T-helper 17 cell (primary cell): ENCODE data around the gene TARBP1. TPM values are rescaled to one million over a fixed set of nuclear protein-coding genes. Genes with fewer than 3 reads are reported as not detected.
A peak's percentile ranks its signal among the peaks of the same experiment; 100 is the strongest.

ENCODE experiments used
- ATAC-seq: fragments of 150-1000 bp; cut with Tn5 transposase; 2 replicates; pipeline ENCODE4 v1.10.0; 2021; ENCODE audit warnings: mild to moderate bottlenecking, moderate library complexity
- DNase-seq, 3 donors: peaks; one replicate each; pipeline versions ENCODE4 v3.0.0 to v3.0.0-alpha.2; 2020 to 2021
- H3K9me3 ChIP-seq: one replicate; pipeline ENCODE4 v1.7.0; 2013; ENCODE audit warnings: low read length, mild to moderate bottlenecking; ENCODE audit not compliant: control insufficient read depth, poor library complexity, severe bottlenecking
- H3K27ac Mint-ChIP-seq: one replicate; pipeline ENCODE4 v1.8.0; 2022; ENCODE audit warnings: mild to moderate bottlenecking, moderate library complexity, mixed read lengths
- H3K27me3 Mint-ChIP-seq: one replicate; pipeline ENCODE4 v1.8.0; 2022; ENCODE audit warnings: mixed read lengths
- H3K36me3 Mint-ChIP-seq: one replicate; pipeline ENCODE4 v1.8.0; 2022; ENCODE audit warnings: low read depth, mixed read lengths
- H3K4me1 Mint-ChIP-seq: one replicate; pipeline ENCODE4 v1.8.0; 2022; ENCODE audit warnings: mild to moderate bottlenecking, mixed read lengths
- H3K4me3 Mint-ChIP-seq: one replicate; pipeline ENCODE4 v1.8.0; 2022; ENCODE audit warnings: mild to moderate bottlenecking, moderate library complexity, mixed read lengths
- total RNA-seq, 4 donors: library from RNA in 2 of 4; stranded (reverse) in 2 of 4; gene quantifications; one replicate each; pipeline ENCODE4 v1.2.3 and lab custom pipeline; 2022 to 2026

TARBP1 gene
- total RNA-seq, 2 donors from 2014 or later: 31.7 to 33.8 TPM

- ATAC-seq (peak; percentile 59), DNase-seq (no peak)
- Mint-ChIP-seq H3K4me3 (peak overlapping the region; percentile 12), H3K27me3 (peaks cover 23% of the 10 kb centered on the region), H3K4me1 (peaks cover 8% of the 10 kb centered on the region), H3K36me3 (peaks cover 4% of the 10 kb centered on the region), H3K27ac (no peak overlapping the region)
- H3K9me3 ChIP-seq: no peaks in the 10 kb centered on the region
These were observed 8.2 kb upstream of the TARBP1 start for GRCh38 chr1:234486858-234487840.

GRCh38 chr1:234484991-234485739, 6.2 kb upstream of the TARBP1 start:
- H3K4me1 Mint-ChIP-seq: peaks cover 8% of the 10 kb centered on the region
- H3K4me3 Mint-ChIP-seq: no peak overlapping the region
- H3K27me3 Mint-ChIP-seq: peaks cover 28% of the 10 kb centered on the region
- ATAC-seq: no peak
- no peak for DNase-seq
- no peaks in the 10 kb centered on the region for H3K9me3 ChIP-seq
- peaks cover 4% of the 10 kb centered on the region for H3K36me3 Mint-ChIP-seq
- H3K27ac Mint-ChIP-seq: no peak overlapping the region

- DNase-seq (no peak), ATAC-seq (no peak)
- H3K9me3 ChIP-seq: no peaks in the 10 kb centered on the region
- Mint-ChIP-seq H3K4me1 (peaks cover 11% of the 10 kb centered on the region), H3K27me3 (peaks cover 28% of the 10 kb centered on the region), H3K4me3 (no peak overlapping the region), H3K27ac (peak overlapping the region; percentile 37), H3K36me3 (peaks cover 4% of the 10 kb centered on the region)
These were observed 5.2 kb upstream of the TARBP1 start for GRCh38 chr1:234484218-234484617.

GRCh38 chr1:234481771-234482170, 2.8 kb upstream of the TARBP1 start:
- Mint-ChIP-seq H3K36me3 (peaks cover 4% of the 10 kb centered on the region), H3K4me3 (no peak overlapping the region), H3K4me1 (peaks cover 8% of the 10 kb centered on the region), H3K27ac (no peak overlapping the region), H3K27me3 (peaks cover 28% of the 10 kb centered on the region)
- DNase-seq: no peak
- no peak for ATAC-seq
- H3K9me3 ChIP-seq: no peaks in the 10 kb centered on the region

GRCh38 chr1:234479866-234480265, 887 bp upstream of the TARBP1 start:
- peaks cover 15% of the 10 kb centered on the region for H3K4me1 Mint-ChIP-seq

GRCh38 chr1:234479310-234479559, 256 bp upstream of the TARBP1 start:
- H3K36me3 Mint-ChIP-seq: peaks cover 8% of the 10 kb centered on the region
- H3K4me1 Mint-ChIP-seq: peaks cover 15% of the 10 kb centered on the region
- H3K27me3 Mint-ChIP-seq: peaks cover 26% of the 10 kb centered on the region
- no peak for DNase-seq
- H3K27ac Mint-ChIP-seq: peak overlapping the region; percentile 67
- H3K4me3 Mint-ChIP-seq: peak overlapping the region; percentile 79
- H3K9me3 ChIP-seq: no peaks in the 10 kb centered on the region
- no peak for ATAC-seq

More at GRCh38 chr1:234479866-234480265, 887 bp upstream of the TARBP1 start:
- ATAC-seq (no peak), DNase-seq (no peak)
- Mint-ChIP-seq H3K4me3 (peak overlapping the region; percentile 7), H3K27ac (no peak overlapping the region), H3K36me3 (peaks cover 8% of the 10 kb centered on the region), H3K27me3 (peaks cover 28% of the 10 kb centered on the region)
- H3K9me3 ChIP-seq: no peaks in the 10 kb centered on the region

GRCh38 chr1:234478152-234478480, 863 bp downstream of the TARBP1 start:
- peak; percentile 81 for ATAC-seq
- DNase-seq: peak; percentile 40 to 62 (median 46)
- H3K4me1 Mint-ChIP-seq: peaks cover 23% of the 10 kb centered on the region
- H3K27ac Mint-ChIP-seq: peak overlapping the region; percentile 89
- peaks cover 8% of the 10 kb centered on the region for H3K36me3 Mint-ChIP-seq
- H3K27me3 Mint-ChIP-seq: peaks cover 15% of the 10 kb centered on the region
- peak overlapping the region; percentile 86 for H3K4me3 Mint-ChIP-seq
- no peaks in the 10 kb centered on the region for H3K9me3 ChIP-seq

GRCh38 chr1:234477386-234478151, 1.4 kb downstream of the TARBP1 start:
- peaks cover 6% of the 10 kb centered on the region for H3K36me3 Mint-ChIP-seq
- no peaks in the 10 kb centered on the region for H3K9me3 ChIP-seq
- DNase-seq (no peak), ATAC-seq (no peak)
- H3K27me3 Mint-ChIP-seq: peaks cover 9% of the 10 kb centered on the region
- H3K4me1 Mint-ChIP-seq: peaks cover 27% of the 10 kb centered on the region
- peak overlapping the region; percentile 86 for H3K4me3 Mint-ChIP-seq
- H3K27ac Mint-ChIP-seq: peak overlapping the region; percentile 89

GRCh38 chr1:234476172-234476571, 2.8 kb downstream of the TARBP1 start:
- H3K4me3 Mint-ChIP-seq: no peak overlapping the region
- no peak for DNase-seq
- ATAC-seq: no peak
- H3K9me3 ChIP-seq: no peaks in the 10 kb centered on the region
- H3K27ac Mint-ChIP-seq: no peak overlapping the region
- peaks cover 24% of the 10 kb centered on the region for H3K4me1 Mint-ChIP-seq
- peaks cover 4% of the 10 kb centered on the region for H3K36me3 Mint-ChIP-seq
- no peaks in the 10 kb centered on the region for H3K27me3 Mint-ChIP-seq

- peaks cover 4% of the 10 kb centered on the region for H3K36me3 Mint-ChIP-seq
- no peak overlapping the region for H3K27ac Mint-ChIP-seq
These were observed 3.7 kb downstream of the TARBP1 start for GRCh38 chr1:234475167-234475793.

GRCh38 chr1:234474375-234474774, 4.6 kb downstream of the TARBP1 start:
- Mint-ChIP-seq H3K27ac (peak overlapping the region; percentile 54), H3K4me1 (peaks cover 22% of the 10 kb centered on the region), H3K4me3 (peak overlapping the region; percentile 52), H3K27me3 (no peaks in the 10 kb centered on the region), H3K36me3 (peaks cover 4% of the 10 kb centered on the region)
- no peaks in the 10 kb centered on the region for H3K9me3 ChIP-seq
- ATAC-seq: no peak
- DNase-seq: no peak

More at GRCh38 chr1:234475167-234475793, 3.7 kb downstream of the TARBP1 start:
- Mint-ChIP-seq H3K27me3 (no peaks in the 10 kb centered on the region), H3K4me3 (no peak overlapping the region), H3K4me1 (peaks cover 24% of the 10 kb centered on the region)
- DNase-seq (no peak), ATAC-seq (no peak)
- H3K9me3 ChIP-seq: no peaks in the 10 kb centered on the region

GRCh38 chr1:234473118-234473517, 5.9 kb downstream of the TARBP1 start:
- Mint-ChIP-seq H3K27me3 (no peaks in the 10 kb centered on the region), H3K27ac (no peak overlapping the region), H3K36me3 (peaks cover 4% of the 10 kb centered on the region), H3K4me1 (peaks cover 22% of the 10 kb centered on the region), H3K4me3 (no peak overlapping the region)
- ATAC-seq (no peak), DNase-seq (no peak)
- no peaks in the 10 kb centered on the region for H3K9me3 ChIP-seq
